GM11168 (cell line): ENCODE measurements around the gene GNAI2.
"Not testable (repeated sequence)": the region's sequence is repeated elsewhere in the genome, so short reads cannot be mapped to it uniquely, and the experiment has no call there.

Experiments used
- in situ Hi-C: fragments of 300-500 bp; cut with MboI; formaldehyde crosslinking; loops from one replicate; pipeline ENCODE4 v1.12.0; 2022; ENCODE audit warnings: low sequenced_read_pairs; ENCODE audit not compliant: unreplicated experiment

GNAI2 gene

GRCh38 chr3:50221411-50222168 is 14.4 kb upstream of the GNAI2 start:
- in situ Hi-C loops = no loop called here

GRCh38 chr3:50222169-50222528 is 13.9 kb upstream of the GNAI2 start:
- in situ Hi-C loops = no loop called here

GRCh38 chr3:50224639-50225038 is 11.4 kb upstream of the GNAI2 start:
- in situ Hi-C loops = no loop called here

- in situ Hi-C loops = no loop called here
Measured at GRCh38 chr3:50226888-50227389, 9.1 kb upstream of the GNAI2 start.

GRCh38 chr3:50227390-50228183 is 8.4 kb upstream of the GNAI2 start:
- in situ Hi-C loops = no loop called here

- in situ Hi-C loops = not testable (repeated sequence)
Measured at GRCh38 chr3:50228184-50228763, 7.7 kb upstream of the GNAI2 start.

- in situ Hi-C loops = no loop called here
Measured at GRCh38 chr3:50229490-50229889, 6.5 kb upstream of the GNAI2 start.

- in situ Hi-C loops = no loop called here
Measured at GRCh38 chr3:50230104-50230793, 5.8 kb upstream of the GNAI2 start.

GRCh38 chr3:50230794-50231125 is 5.2 kb upstream of the GNAI2 start:
- in situ Hi-C loops = no loop called here

- in situ Hi-C loops = no loop called here
Measured at GRCh38 chr3:50231581-50231980, 4.4 kb upstream of the GNAI2 start.

- in situ Hi-C loops = no loop called here
Measured at GRCh38 chr3:50232303-50232702, 3.7 kb upstream of the GNAI2 start.

GRCh38 chr3:50233176-50233575 is 2.8 kb upstream of the GNAI2 start:
- in situ Hi-C loops = no loop called here

GRCh38 chr3:50236484-50237132 is 604 bp downstream of the GNAI2 start:
- in situ Hi-C loops = no loop called here

GRCh38 chr3:50237133-50237651 is 1.2 kb downstream of the GNAI2 start:
- in situ Hi-C loops = no loop called here

GRCh38 chr3:50237754-50238548 is 1.9 kb downstream of the GNAI2 start:
- in situ Hi-C loops = no loop called here

- in situ Hi-C loops = no loop called here
Measured at GRCh38 chr3:50238549-50239026, 2.6 kb downstream of the GNAI2 start.

GRCh38 chr3:50239649-50240048 is 3.6 kb downstream of the GNAI2 start:
- in situ Hi-C loops = no loop called here

- in situ Hi-C loops = no loop called here
Measured at GRCh38 chr3:50241163-50241562, 5.2 kb downstream of the GNAI2 start.
